Stimulated activated CD4-positive, alpha-beta T cell treated with anti-CD3 and anti-CD28 coated beads, Interleukin-1b, Interleukin-23, amount 100 ng/mL, for 4 hours (primary cell): ENCODE data around the gene DUSP10.

Experiments
- DNase-seq, 2 donors: peaks; one replicate each; pipeline ENCODE4 v3.0.0-alpha.2; 2020; ENCODE audit warnings: low read depth in 2 of 2

Gene DUSP10

DNA sequence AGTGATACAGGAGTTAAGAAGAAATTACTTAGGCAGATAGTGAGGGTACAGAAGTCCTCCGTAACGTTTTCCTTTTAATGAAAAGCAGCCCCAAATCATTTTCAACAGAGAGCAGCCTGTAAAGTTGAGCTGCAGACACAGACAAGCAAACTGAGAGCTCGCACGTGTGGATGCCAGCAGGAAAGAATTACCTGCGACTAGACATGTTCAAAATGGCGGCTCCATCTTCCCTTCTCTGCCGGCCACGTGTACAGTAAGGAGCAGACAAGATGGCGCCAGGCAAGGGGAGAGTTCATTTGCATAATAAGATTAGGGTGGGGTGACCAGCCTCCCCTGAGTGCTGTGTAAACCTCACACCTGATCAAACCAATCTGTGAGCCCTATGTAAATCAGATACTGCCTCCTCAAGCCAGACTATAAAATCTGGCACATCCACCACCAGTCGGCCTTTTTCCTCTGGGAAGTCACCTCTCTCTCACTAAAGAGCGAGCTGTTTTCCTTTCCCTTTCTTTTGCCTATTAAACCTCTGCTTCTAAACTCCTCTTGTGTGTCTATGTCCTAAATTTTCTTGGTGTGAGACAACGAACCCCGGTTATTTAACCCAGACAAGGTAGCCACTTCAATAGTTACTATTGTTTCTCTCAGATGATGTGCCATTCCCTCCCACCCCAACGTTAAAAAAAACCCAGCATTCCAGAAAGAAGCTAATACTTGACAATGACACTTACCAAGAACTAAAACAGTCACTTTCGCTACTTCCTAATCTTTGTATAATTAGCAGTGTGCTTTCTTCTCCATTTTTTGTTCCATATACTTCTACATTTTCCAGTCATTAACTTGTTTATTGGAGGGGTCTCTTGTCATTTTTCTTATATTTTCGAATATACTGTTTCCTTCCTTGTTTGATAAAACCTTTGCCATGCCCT is 27.4 kb downstream of the DUSP10 start:
- DNase-seq, result no peak

DNA sequence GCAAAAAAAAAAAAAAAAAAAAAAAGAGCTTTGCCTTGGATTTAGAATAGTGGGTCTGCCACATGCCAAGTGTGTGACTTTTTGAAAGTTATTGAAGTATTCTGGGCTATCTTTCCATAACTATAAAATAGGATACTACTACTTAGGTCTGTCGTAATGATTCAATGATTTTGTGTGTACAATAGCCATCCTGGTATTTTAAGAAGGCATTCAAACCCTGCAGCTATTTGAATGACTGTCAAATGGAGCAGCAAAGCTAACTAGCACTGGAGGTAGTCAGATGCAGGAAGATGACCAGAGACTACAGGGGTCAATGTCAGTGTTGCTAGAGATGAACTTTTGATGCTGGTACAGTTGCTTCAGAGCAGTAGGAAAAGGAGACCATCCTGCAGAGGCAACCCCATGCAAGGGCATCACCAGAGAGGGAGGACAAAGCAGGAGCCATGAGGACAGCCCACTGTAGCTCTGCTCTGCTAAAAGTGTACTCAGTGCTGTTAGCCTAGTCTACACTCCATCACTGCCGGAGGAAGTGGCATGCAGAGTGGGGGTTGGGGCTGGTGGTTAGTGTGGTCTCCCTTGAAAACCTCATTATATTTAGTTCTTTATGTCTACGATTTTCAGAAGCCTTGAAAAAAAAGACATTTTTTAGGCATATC is 29.0 kb downstream of the DUSP10 start:
- DNase-seq, result peak; percentile 30 to 47

DNA sequence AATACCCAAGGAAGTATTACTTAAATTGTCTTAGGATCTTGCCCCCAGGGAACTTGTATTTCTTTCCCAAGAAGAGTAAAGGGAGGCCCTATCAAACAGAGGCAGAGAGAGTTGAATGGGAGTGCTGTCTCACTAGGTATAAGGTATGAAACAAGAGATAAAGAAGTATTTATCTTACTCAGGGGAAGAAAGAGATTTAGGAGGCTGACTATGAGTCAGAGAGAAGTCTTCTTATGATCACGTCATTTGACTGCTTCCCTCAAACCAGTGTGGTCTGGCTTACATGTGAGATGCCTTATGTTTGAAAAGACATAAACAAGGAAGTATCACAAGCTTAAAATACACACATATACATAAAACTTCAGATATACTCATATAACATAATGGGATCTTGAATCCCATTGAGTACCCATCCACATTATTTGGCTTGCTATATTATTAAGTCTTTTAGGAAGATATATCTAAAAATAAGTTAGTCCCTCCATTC is 29.6 kb downstream of the DUSP10 start:
- DNase-seq, result no peak

DNA sequence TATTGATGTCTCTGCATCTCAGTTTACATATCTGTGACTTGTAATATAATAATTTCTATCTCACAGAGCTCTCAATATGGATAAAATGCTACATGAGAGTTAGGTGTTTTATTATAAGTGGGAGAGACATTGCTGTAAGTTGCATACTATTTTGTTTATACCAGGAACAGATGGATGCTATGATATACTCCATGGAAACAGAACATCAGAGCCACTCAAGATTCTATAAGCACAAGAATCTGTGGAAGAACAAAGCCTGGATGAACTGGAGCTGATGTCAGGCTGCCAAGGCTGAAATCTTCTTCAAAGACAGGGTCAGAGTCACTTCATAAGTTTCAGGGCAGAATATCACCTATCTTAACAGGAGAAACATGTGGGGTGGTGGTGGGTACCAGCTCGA is 30.2 kb downstream of the DUSP10 start:
- no peak for DNase-seq

DNA sequence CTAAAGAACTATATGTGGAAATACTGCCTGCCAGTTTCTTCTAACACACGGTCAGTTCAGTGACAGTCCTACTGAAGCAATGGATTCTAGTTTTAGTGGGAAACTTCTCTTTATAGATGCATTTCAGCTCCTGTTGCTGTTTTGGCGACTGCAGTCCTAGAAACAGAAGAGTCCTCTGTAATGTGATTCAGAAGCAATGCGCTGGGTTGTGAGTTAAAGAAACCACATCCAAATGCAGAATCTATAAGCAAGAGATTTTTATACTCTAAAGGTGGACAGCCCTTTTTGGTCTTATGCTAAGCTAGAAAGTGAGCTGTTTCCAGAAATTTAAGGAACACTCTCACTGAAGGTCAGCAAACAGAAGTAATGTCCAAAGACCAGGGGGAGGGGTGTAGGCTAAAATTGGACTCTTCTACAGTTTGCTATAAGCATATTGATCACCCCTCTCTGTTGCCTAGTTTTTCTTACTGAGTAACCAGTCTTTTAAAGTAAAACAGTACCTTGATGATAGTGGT is 30.8 kb downstream of the DUSP10 start:
- no peak for DNase-seq

DNA sequence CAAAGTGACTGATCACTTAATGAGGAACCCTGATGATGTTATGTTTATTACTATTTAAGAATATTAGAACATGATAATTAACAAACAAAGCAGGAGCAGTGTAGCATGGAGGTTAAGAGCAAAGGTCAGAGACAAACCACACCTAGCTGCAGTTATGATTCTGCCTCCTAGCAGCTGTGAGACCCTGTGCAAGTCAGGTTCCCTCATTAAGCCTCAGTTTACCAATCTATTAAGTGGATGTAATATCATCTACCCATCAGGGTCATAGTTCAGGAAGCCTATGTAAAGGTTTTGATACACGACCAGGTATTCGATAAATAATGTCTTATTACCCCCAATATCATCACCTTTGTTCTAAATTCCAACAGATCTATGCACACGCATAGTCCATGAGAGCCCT is 32.0 kb downstream of the DUSP10 start:
- no peak for DNase-seq

DNA sequence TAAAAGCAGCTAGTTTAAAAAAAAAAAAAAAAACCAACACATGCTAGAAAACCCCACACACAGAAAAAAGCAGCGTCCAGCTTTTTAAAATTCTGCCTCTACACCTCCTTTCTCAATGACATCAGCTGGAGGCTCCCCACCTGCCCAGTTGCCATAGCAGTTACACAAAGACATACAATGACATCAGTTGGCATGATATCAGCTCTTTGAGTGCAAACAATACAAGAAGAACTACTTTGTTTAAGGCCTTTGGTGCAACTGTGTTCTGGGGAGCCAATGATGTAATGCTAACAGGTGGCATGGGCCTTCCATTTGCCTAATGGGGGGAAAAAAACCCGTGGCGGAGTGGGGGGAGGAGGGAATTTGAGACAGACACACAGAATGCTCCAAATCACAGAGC is 32.9 kb downstream of the DUSP10 start:
- DNase-seq, result no peak

DNA sequence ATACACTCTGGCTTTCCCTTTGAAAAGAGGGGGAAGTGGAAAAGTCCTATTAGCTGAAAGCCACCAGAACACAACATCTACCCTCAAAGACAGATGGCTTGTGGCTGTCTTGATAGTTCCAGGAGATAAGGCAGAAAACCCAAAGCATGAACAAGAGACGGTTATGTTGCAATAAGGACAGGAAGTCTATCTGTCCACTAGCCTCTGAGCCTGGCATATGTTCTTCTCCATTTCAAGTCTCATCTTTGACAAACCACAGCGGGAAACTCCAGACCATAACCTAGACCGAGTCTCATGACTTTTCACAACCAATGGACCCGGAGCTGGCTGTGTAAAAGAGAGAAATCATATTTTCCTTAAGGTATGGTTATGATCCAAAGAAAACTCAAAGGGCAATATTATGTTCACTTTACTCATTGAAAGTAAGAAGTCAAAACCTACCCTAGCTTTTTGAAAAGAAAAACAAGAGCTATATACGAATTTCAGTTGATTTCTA is 33.8 kb downstream of the DUSP10 start:
- DNase-seq, result no peak

DNA sequence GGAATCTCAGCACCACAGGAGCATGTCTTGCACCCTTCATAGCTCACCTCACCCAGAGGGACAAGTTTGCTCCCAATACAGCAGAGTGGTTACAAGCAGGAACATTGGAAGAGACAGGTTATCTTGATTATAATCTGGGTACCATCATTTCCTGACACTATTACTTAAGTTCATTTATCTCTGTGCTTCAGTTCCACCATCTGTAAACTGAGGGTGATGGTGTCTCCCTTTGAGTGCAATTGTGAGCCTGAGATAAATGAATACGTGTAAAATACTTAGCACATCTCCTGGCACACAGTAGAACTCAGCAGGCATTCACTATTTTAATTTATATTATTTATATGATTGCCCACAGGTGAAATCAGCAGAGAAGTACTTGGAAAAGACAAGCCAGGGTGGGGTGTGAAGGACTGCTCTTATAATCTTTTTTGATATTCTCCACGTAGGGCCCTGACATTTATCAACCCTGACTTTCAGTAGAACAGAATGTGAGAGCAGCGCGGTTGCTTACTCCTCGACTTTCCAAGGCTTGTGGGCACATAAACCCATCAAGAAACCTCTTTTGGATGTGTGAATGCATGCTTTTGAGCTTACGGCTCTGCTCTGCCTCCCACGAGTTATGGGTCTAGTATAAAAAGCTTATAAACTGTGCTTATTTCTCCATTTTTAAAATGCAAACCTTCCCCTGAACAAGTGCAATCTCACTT is 34.9 kb downstream of the DUSP10 start:
- no peak for DNase-seq

DNA sequence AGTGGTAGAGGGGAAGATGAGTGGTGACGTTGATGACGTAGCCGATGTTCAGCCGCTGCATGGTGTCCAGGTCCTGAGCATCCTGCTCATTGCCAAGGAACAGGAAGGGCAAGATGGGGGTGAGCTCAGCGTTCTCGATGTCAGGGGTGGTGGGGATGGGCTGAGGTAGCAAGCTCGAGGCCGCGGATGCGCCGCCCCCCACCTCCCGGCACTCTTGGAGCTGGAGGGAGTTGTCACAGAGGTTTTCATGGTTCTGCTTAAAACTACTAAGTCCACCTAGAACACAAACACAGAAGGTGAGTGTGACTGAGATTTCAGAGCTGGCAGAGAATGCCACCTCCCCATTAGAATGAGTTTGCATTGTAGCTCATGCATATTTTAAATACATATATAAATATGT is 35.7 kb downstream of the DUSP10 start:
- DNase-seq, result no peak

DNA sequence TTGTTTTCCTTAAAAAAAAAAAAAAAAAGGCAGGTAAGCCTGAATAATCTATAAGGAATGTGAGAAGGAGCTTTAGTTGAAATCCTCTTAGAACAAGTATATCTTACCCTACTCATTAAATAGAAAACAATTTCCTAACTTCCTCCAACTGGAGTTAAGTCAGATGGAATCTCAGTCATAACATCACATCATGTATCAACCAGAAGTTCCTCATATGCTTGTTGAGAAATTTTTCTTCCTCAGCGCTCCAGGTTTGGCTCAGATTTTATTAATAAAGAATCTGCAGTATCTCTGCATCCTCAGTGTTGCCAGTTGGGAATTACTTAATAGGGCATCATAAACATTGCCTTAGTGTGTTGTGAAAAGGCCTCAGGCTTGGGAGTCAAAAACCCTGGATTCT is 37.6 kb downstream of the DUSP10 start:
- DNase-seq, result no peak

DNA sequence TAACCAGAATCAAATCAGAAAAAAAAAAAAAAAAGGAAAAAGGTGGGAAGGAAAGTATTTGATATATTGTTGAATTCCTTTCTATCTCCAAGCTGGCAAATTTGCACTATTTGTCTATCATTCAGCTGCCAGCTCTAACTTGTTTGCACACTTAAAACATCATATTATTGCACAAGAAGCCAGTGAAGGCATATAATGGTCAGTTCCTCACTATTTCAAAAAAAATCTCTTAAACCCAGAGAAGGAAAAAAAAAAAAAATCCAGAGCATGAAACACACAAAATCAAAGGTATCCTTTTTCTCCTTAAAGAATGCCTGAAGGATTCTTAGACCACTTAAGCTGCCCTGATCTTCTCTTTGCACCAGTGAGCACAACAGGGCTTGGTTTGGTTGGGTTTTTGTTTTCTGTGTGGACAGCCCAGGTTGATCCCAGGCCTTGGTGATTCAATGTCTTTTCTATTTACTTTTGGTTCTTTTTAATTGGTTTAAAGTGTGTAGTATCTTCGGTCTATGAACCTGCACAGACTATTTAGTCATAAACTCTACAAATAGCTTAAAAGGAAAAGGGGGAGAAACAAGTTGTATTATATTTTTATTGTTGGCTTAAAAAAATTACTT is 40.2 kb downstream of the DUSP10 start:
- DNase-seq, result no peak

DNA sequence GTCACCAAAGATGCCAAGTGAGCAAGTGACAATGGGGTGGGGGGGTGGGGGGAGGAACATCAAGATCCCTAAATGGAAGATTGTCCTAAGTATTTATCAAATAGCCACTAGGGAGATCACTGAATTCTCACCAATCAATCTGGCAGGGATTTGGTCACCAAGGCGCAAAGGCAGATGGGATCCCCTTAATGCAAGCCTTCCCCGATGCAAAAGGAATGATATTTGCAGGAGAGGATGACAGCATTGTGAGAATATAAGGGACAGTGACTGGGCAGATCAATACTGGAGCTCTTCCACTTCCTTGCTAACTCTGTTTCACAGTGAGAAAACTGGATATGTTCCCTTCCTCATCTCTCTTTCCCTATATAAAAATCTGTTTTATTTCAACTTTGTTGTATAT is 40.9 kb downstream of the DUSP10 start:
- DNase-seq, result no peak

DNA sequence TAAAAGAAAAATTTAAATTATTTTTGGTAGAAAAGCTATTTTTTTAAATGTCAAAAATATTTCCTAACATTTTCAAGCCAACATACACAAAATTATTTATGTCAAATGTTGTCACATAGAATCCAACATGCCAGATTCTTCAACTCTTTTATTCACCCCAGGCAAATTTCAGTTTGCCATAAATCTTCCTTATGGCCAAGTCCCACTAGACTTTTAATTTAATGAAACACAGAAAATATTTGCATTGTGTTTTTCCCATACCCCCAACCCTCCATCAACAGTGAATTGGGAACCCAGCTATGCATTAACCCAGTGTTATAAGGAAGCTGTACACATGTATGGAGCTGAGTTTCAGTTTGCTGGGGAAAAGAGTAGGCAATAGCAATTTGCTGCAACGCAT is 41.4 kb downstream of the DUSP10 start:
- no peak for DNase-seq

DNA sequence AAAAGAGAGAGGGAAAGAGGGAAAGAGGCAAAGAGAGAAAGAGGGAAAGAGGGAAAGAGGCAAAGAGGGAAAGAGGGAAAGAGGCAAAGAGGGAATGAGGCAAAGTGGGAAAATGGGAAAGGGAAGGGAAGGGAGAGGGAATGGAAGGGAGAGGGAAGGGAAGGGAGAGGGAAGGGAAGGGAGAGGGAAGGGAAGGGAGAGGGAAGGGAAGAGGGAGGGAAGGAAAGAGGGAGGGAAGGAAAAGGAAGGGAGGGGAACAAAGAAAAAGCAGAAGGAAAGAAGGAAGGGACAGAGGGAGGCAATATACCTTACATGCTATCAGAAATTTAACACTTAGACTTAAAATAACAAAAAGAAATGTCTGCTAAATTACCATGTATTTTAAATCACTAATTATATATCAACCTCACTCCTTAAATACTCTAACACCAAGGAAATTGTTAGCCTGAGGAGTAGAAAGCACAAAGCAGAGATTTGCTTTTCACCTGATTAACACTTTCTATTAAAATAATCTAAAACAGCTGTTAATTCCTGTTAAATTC is 41.8 kb downstream of the DUSP10 start:
- DNase-seq, result no peak

DNA sequence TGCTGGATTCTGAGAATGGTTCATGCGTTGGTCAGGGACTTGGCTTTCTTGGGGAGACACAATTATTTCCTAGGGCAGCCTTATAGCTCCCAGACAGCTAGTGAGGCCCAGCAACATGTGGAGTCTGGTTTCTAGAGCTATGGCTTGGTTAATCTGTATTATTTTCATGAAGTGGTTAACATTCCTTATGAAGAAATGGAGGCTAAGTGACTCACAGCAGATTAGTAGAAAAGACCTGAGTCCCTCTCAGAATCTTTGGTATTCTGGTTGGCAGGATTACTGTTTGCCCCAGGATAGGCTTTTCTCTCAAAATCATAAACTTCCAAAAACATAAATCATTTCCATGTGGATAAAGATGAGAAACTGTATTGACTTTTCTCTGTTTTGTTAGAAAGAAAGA is 42.3 kb downstream of the DUSP10 start:
- DNase-seq, result no peak

DNA sequence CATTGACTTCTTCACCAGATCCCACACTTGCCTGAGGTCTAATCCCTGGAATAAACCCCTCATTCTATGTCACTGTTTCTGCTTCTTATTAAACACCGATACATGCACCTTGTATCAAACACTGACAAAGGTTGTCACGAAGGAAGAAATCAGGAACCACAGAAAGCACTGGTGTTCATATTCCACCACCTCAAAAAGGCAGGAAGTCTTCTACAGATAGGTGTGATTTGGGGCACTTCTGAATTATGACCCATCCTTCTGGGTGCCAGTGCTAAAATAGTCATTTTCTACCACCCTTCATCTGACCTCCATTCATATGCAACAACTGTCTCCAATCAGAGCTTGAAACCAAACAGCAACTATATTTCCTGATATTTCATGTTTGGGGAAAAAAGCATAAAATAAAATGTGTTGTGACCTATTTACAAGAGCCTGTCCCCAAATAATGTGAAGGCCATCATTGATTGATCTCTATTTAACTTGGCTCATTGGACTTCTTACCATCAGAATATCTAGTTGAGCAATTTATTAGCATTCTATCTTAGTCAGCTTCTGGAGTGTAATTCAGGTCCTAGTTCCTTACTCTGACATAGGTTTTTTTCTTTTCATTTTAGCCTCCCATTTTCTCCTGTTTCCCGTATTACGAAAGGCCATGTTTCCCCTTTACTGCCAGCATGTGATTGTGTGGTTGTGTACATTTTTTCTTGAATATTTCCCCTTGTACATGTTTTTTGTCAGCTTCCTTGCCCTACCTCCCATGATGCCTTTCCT is 43.1 kb downstream of the DUSP10 start:
- DNase-seq, result no peak

DNA sequence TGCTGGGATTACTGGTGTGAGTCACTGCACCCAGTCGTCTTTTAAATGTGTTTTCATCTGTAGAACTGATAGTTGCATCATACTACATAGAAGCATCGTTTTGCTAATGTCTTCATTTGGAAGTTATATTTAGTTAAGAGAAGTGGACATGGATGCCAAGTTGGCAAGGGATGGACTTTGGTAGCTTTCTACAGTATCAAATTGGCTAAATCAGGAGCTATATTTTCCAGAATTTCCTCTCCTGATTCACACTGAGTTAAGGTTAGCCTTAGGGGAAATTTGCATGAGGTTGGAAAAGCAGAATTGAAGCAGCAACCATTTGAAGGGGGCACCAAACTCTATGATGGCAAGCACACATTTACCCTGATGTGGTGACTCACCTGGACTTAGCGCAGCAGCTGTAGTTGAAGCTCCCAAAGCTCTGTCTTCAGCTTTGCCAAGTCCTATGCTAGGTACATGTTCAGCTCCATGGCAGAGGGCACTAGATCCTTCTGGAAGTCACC is 43.9 kb downstream of the DUSP10 start:
- no peak for DNase-seq

DNA sequence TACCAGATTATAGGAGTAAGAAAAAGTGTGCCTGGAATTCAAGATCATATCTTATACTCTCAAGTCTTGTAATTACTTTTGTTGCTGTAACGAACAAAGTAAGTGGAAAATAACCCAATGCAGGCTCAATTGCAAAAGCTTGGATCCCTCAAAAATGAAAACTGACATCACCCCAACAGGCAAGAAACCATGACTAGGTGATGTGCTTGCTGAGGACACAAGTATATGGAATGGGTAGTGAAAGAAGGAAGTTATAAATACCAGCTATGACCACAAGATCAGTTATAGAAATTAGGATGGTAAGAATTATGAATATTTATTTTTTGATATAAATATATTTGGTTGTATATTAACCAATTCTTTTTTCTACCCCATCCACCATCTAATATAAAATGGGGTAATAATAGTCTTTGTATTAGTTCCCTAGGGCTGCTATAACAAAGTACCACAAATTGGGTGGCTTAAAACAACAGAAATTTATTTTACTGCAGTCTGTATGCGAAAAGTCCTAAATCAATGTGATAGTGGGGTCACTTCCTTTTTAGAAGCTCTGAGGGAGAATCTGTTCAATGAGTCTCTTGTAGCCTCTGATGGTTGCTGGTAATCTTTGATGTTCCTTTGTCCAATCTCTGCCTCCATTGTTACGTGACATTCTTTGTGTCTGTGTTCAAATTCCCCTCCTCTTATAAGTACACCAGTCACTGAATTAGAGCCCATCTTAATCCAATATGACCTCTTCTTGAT is 45.0 kb downstream of the DUSP10 start:
- DNase-seq, result no peak

DNA sequence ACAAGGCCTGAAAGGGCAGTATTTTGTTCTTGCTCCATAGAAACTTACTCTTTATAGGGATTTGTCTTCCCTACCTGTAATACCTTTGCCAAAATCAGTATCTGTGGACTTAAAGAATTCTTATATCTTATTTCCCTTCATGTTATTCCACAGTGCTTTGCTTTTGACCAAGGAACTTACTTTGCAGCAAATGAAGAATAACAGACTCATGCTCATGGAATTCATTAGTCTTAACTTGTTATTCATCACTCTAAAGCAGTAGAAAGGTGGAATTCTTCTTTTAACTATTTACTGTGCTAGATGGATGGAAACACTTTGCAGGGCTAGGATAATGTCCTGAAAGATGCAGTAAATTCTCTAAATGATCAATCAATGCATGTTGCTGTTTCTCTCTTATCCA is 45.9 kb downstream of the DUSP10 start:
- no peak for DNase-seq
